HL-60/S4 (cell line): ENCODE results near the gene SNF8.

Experiments
- in situ Hi-C: fragments of 300-500 bp; cut with MboI; formaldehyde crosslinking; loops from 2 replicates; pipeline ENCODE4 v1.14.3; 2022; ENCODE audit warnings: low sequenced_read_pairs

The SNF8 gene

GRCh38 chr17:48893646-48894508 is 50.8 kb downstream of the SNF8 start:
- in situ Hi-C loops, result no loop called here

- in situ Hi-C loops, result no loop called here
Measured at GRCh38 chr17:48892940-48893645, 51.5 kb downstream of the SNF8 start.

GRCh38 chr17:48890086-48890485 is 54.6 kb downstream of the SNF8 start:
- in situ Hi-C loops, result no loop called here

GRCh38 chr17:48883171-48883570 is 61.5 kb downstream of the SNF8 start:
- in situ Hi-C loops, result loop anchor here (5.0 kb wide), 2 partner anchors 71 to 201 kb away; no protein-coding TSS in a partner anchor

- in situ Hi-C loops, result loop anchor here (5.0 kb wide), 2 partner anchors 70 to 200 kb away; no protein-coding TSS in a partner anchor
Measured at GRCh38 chr17:48882272-48882671, 62.4 kb downstream of the SNF8 start.
